HepG2 (cell line): Measurements from ENCODE around the gene AP1M1. TPM values are rescaled to one million over a fixed set of nuclear protein-coding genes. Genes with fewer than 3 reads are reported as not detected.

Source experiments
- ATAC-seq: fragments of 200-7000 bp; cut with Tn5 transposase; 3 replicates; pipeline ENCODE4 v1.9.1; 2020; ENCODE audit warnings: mild to moderate bottlenecking, moderate library complexity
- BruUV-seq: library from RNA; stranded (reverse); fragments of 400-500 nt; replicated peaks from 2 replicates; lab custom pipeline; 2021; lab: Mats Ljungman, UMichigan
- CTCF ChIA-PET: fragments of 300-600 bp; formaldehyde crosslinking; extraction: SDS; loops from one replicate; lab custom pipeline; 2021; ENCODE audit warnings: low total read pairs, inconsistent platforms, low intra/inter-chr PET ratio; lab: Yijun Ruan, JAX
- POLR2A ChIA-PET: fragments of 350-600 bp; sonication (Branson Sonifier 250); formaldehyde crosslinking; loops from one replicate; lab custom pipeline; 2020; ENCODE audit warnings: antibody characterized with exemption, inconsistent platforms; lab: Yijun Ruan, JAX
- DNase-seq: peaks from one replicate; pipeline ENCODE4 v3.0.0-alpha.2; 2015; ENCODE audit warnings: low spot score
- FAIRE-seq: peaks from 3 replicates; lab custom pipeline; 2011; peaks lifted over from hg19 to GRCh38; lab: Jason Lieb, UNC
- H2AFZ ChIP-seq: one replicate; pipeline ENCODE4 v1.6.1; 2011; ENCODE audit warnings: low read length, inconsistent platforms
- H3K27ac ChIP-seq: fragments of 300-600 bp; 3 replicates; pipeline ENCODE4 v1.8.0; 2011; ENCODE audit warnings: mixed run types, mild to moderate bottlenecking, mixed read lengths, low read length, inconsistent platforms; ENCODE audit not compliant: insufficient read depth; ENCODE audit errors: extremely low read length
- H3K27me3 ChIP-seq, 2 experiments: fragments of 200-600 bp in 1 of 2; 2 replicates in 1 of 2; 3 replicates in 1 of 2; pipeline versions ENCODE4 v1.6.0 to v1.8.0; 2011; ENCODE audit warnings: low read length in 2 of 2, mild to moderate bottlenecking in 2 of 2, moderate library complexity in 2 of 2, inconsistent platforms in 1 of 2; ENCODE audit not compliant: insufficient read depth in 2 of 2, control insufficient read depth in 1 of 2
- H3K36me3 ChIP-seq, 2 experiments: fragments of 200-600 bp in 1 of 2; replicated peaks in 1 of 2; 2 replicates in 1 of 2; 3 replicates in 1 of 2; pipeline versions ENCODE4 v1.5.1 to v1.8.0; 2011; ENCODE audit warnings: low read length in 2 of 2, inconsistent platforms in 1 of 2; ENCODE audit not compliant: insufficient read depth in 2 of 2, control insufficient read depth in 1 of 2
- H3K4me1 ChIP-seq: 2 replicates; pipeline ENCODE4 v1.5.1; 2012; ENCODE audit warnings: low read length, inconsistent platforms; ENCODE audit not compliant: insufficient read depth
- H3K4me2 ChIP-seq: 2 replicates; pipeline ENCODE4 v1.6.0; 2011; ENCODE audit warnings: low read depth, low read length, inconsistent platforms
- H3K4me3 ChIP-seq, 3 experiments: fragments of 200-600 bp in 1 of 3; sonication (generic), shearing (Covaris generic) in 1 of 3; replicated peaks in 1 of 3; 2 replicates each; pipeline ENCODE4 v1.5.1; 2011 to 2016; ENCODE audit warnings: low read length in 3 of 3, inconsistent platforms in 2 of 3, low read depth in 2 of 3, mild to moderate bottlenecking in 2 of 3, control low read depth in 1 of 3, mixed read lengths in 1 of 3; ENCODE audit not compliant: insufficient read depth in 1 of 3
- H3K79me2 ChIP-seq: one replicate; pipeline ENCODE4 v1.6.1; 2011; ENCODE audit warnings: low read length, inconsistent platforms; ENCODE audit not compliant: insufficient read depth
- H3K9ac ChIP-seq: 2 replicates; pipeline ENCODE4 v1.6.0; 2011; ENCODE audit warnings: mild to moderate bottlenecking, low read depth, low read length, inconsistent platforms; ENCODE audit not compliant: insufficient read depth
- H3K9me3 ChIP-seq: 2 replicates; pipeline ENCODE4 v1.5.1; 2012; ENCODE audit warnings: mild to moderate bottlenecking, low read length
- H4K20me1 ChIP-seq: 2 replicates; pipeline ENCODE4 v1.6.0; 2011; ENCODE audit warnings: inconsistent platforms, mild to moderate bottlenecking, low read length, moderate library complexity; ENCODE audit not compliant: insufficient read depth
- AGO2 ChIP-seq: fragments of 200-400 bp; formaldehyde crosslinking; optimal IDR thresholded peaks from 2 replicates; pipeline ENCODE3; 2017; ENCODE audit warnings: mild to moderate bottlenecking, low read depth, low read length, moderate library complexity
- CENPX ChIP-seq: sonication (generic); formaldehyde crosslinking; IDR thresholded peaks from 2 replicates; pipeline ENCODE4 v1.9.0; 2021; ENCODE audit warnings: mild to moderate bottlenecking, missing genetic modification reagents, moderate library complexity
- POGZ ChIP-seq: sonication (generic); formaldehyde crosslinking; IDR thresholded peaks from 2 replicates; pipeline ENCODE4 v1.4.0; 2020; ENCODE audit warnings: mild to moderate bottlenecking, missing genetic modification reagents
- RELA ChIP-seq: sonication (generic); formaldehyde crosslinking; IDR thresholded peaks from 2 replicates; pipeline ENCODE4 v1.4.0; 2020; ENCODE audit warnings: missing genetic modification reagents
- STAG1 ChIP-seq: sonication (generic); formaldehyde crosslinking; IDR thresholded peaks from 2 replicates; pipeline ENCODE4 v1.4.0; 2020; ENCODE audit warnings: missing genetic modification reagents
- TCF7L2 ChIP-seq: IDR thresholded peaks from 2 replicates; pipeline ENCODE4 v1.6.1; 2011; ENCODE audit warnings: mild to moderate bottlenecking, low read depth, low read length, moderate library complexity
- ZNF407 ChIP-seq: sonication (generic); formaldehyde crosslinking; IDR thresholded peaks from one replicate; pipeline ENCODE4 v1.5.1; 2020; ENCODE audit warnings: mild to moderate bottlenecking, missing genetic modification reagents; ENCODE audit errors: not compliant biosample characterization
- WGBS: methylation state at CpG from one replicate; pipeline ENCODE4 v1.1.6; 2017; ENCODE audit warnings: low lambda C conversion rate; 5-methylcytosine and 5-hydroxymethylcytosine counted together
- in situ Hi-C: cut with HindIII; loops from 2 replicates; pipeline ENCODE4 v1.10.0; 2017; ENCODE audit warnings: low pct_unique_long_range_greater_than_20kb; ENCODE audit not compliant: extremely low pct_ligation_motif_present
- intact Hi-C: fragments of 100-400 bp; cut with micrococcal nuclease; formaldehyde crosslinking; loops from one replicate; pipeline ENCODE4 v1.10.0; 2022; ENCODE audit not compliant: unreplicated experiment
- polyA plus RNA-seq, 8 experiments: library from polyadenylated mRNA; depleted of rRNA in 3 of 8; stranded (reverse) in 7 of 8; unstranded in 1 of 8; fragments of >200 nt; fragmentation: Illumina TruSeq in 4 of 8; extraction: Trizol in 4 of 8; gene quantifications; 2 replicates each; pipeline versions ENCODE4 v1.2.1 to v1.2.3, GENCODE V29; 2011 to 2016; ENCODE audit warnings: low read depth in 4 of 8, missing spikeins in 1 of 8, mixed read lengths in 1 of 8; ENCODE audit not compliant: insufficient read depth in 1 of 8
- total RNA-seq, 5 experiments: library from RNA; depleted of rRNA; stranded (reverse); fragments of >200 nt; fragmentation: Illumina TruSeq; extraction: Trizol; gene quantifications; 2 replicates each; pipeline ENCODE4 v1.2.3, GENCODE V29; 2016; ENCODE audit warnings: low read depth in 1 of 5
- TF ChIP-seq, protein P1 (sequence below): sonication (generic); formaldehyde crosslinking; IDR thresholded peaks from 2 replicates; pipeline ENCODE4 v1.5.1; 2020; ENCODE audit warnings: missing genetic modification reagents, mild to moderate bottlenecking, borderline replicate concordance

The AP1M1 gene
- total and polyA plus RNA-seq, 2 of the 13 experiments (the other 11 are each of a cell fraction or from before 2014, with no cell fraction given), result 34.4 to 46.1 TPM

- no peaks in the 10 kb centered on the region for H4K20me1 ChIP-seq
- H3K27me3 ChIP-seq, result no peaks in the 10 kb centered on the region
- ChIA-PET POLR2A (no interaction called here), CTCF (no interaction called here)
- DNase-seq (no peak), FAIRE-seq (no peak), ATAC-seq (no peak)
- 98% methylated on average over 14 of the region's 21 CpGs for WGBS
- BruUV-seq, result no TSS peak
- in situ Hi-C loops (no loop called here), intact Hi-C loops (no loop called here)
- no peak overlapping the region for H3K4me2 ChIP-seq
- TF ChIP-seq POGZ (CRISPR knock-in tag) (no peak), AGO2 (peak; percentile 21)
- H3K4me1 ChIP-seq, result no peaks in the 10 kb centered on the region
- no peak overlapping the region for H2AFZ ChIP-seq
- H3K4me3 ChIP-seq, result no peak overlapping the region
- peaks cover 28 to 53% of the 10 kb centered on the region in 2 experiments for H3K36me3 ChIP-seq
- no peak overlapping the region for H3K9ac ChIP-seq
- no peaks in the 10 kb centered on the region for H3K9me3 ChIP-seq
- H3K27ac ChIP-seq, result no peak overlapping the region
- no peaks in the 10 kb centered on the region for H3K79me2 ChIP-seq
These were observed 31.1 kb downstream of the AP1M1 start for GRCh38 chr19:16228637-16229321.

DNA sequence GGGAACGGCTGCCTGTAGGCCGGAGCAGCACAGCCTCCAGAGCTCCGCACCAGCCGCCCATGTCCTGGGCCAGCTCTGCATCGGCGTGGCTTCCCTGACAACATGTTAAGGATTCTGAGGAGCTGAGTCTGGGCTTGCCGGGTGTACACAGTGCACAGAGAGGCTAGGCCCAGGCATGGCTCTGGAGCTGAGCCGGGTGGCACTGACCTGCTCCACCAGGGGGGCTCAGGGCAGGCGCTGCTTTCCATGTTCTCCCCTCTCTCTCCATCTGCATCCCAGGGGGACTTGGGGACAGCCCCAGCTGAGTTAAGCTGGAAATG is 31.6 kb downstream of the AP1M1 start:
- intact Hi-C loops (no loop called here), in situ Hi-C loops (no loop called here)
- Histone ChIP-seq H3K27ac (no peak overlapping the region), H3K79me2 (no peaks in the 10 kb centered on the region), H3K4me3 (no peak overlapping the region), H3K4me1 (no peaks in the 10 kb centered on the region), H3K27me3 (no peaks in the 10 kb centered on the region), H2AFZ (no peak overlapping the region), H3K9ac (no peak overlapping the region), H3K9me3 (no peaks in the 10 kb centered on the region), H3K36me3 (peaks cover 24 to 48% of the 10 kb centered on the region in 2 experiments), H3K4me2 (no peak overlapping the region), H4K20me1 (no peaks in the 10 kb centered on the region)
- FAIRE-seq (no peak), ATAC-seq (no peak), DNase-seq (no peak)
- POLR2A ChIA-PET, result no interaction called here
- no CpG with 5 or more reads among the region's 9 CpGs for WGBS
- CTCF ChIA-PET, result no interaction called here
- BruUV-seq, result no TSS peak
- TF ChIP-seq STAG1 (CRISPR knock-in tag), result no peak
- TF ChIP-seq TCF7L2, result no peak
- no peak for TF ChIP-seq CENPX (CRISPR knock-in tag)
- TF ChIP-seq, protein P1, sequence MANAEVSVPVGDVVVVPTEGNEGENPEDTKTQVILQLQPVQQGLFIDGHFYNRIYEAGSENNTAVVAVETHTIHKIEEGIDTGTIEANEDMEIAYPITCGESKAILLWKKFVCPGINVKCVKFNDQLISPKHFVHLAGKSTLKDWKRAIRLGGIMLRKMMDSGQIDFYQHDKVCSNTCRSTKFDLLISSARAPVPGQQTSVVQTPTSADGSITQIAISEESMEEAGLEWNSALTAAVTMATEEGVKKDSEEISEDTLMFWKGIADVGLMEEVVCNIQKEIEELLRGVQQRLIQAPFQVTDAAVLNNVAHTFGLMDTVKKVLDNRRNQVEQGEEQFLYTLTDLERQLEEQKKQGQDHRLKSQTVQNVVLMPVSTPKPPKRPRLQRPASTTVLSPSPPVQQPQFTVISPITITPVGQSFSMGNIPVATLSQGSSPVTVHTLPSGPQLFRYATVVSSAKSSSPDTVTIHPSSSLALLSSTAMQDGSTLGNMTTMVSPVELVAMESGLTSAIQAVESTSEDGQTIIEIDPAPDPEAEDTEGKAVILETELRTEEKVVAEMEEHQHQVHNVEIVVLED (CRISPR knock-in tag), result no peak
- TF ChIP-seq ZNF407, result no peak
- TF ChIP-seq RELA (CRISPR knock-in tag), result no peak
